OCI-LY1 (cell line): ENCODE data around the gene GLI3.

ENCODE experiments used
- H2AFZ ChIP-seq: fragments of 200-600 bp; sonication (generic), shearing (Covaris generic); 2 replicates; pipeline ENCODE4 v1.6.0; 2014; ENCODE audit warnings: antibody characterized with exemption, mild to moderate bottlenecking, low read length
- H3F3A ChIP-seq: fragments of 200-600 bp; sonication (generic), shearing (Covaris generic); 2 replicates; pipeline ENCODE4 v1.6.0; 2014; ENCODE audit warnings: mild to moderate bottlenecking, antibody characterized with exemption, low read length, moderate library complexity; ENCODE audit not compliant: insufficient read depth
- H3K27ac ChIP-seq: fragments of 200-600 bp; sonication (generic); 2 replicates; pipeline ENCODE4 v1.5.1; 2014; ENCODE audit warnings: low read length, mixed run types, mild to moderate bottlenecking, low read depth; ENCODE audit not compliant: poor library complexity, severe bottlenecking
- H3K27me3 ChIP-seq: fragments of 200-600 bp; sonication (generic); 2 replicates; pipeline ENCODE4 v1.6.0; 2014; ENCODE audit warnings: antibody characterized with exemption, mild to moderate bottlenecking, low read length, moderate library complexity; ENCODE audit not compliant: insufficient read depth
- H3K36me3 ChIP-seq: fragments of 200-600 bp; sonication (generic); 2 replicates; pipeline ENCODE4 v1.6.1; 2014; ENCODE audit warnings: mild to moderate bottlenecking, antibody characterized with exemption, low read length, moderate library complexity, mixed read lengths; ENCODE audit not compliant: insufficient read depth
- H3K4me1 ChIP-seq: fragments of 200-600 bp; sonication (generic); 2 replicates; pipeline ENCODE4 v1.5.1; 2014; ENCODE audit warnings: mild to moderate bottlenecking, low read length, moderate library complexity; ENCODE audit not compliant: insufficient read depth, severe bottlenecking
- H3K4me2 ChIP-seq: fragments of 200-600 bp; sonication (generic), shearing (Covaris generic); 2 replicates; pipeline ENCODE4 v1.6.1; 2014; ENCODE audit warnings: low read length
- H3K4me3 ChIP-seq: fragments of 200-600 bp; sonication (generic); 2 replicates; pipeline ENCODE4 v1.5.1; 2014; ENCODE audit warnings: low read length, low read depth, mild to moderate bottlenecking, mixed read lengths; ENCODE audit not compliant: poor library complexity, severe bottlenecking
- H3K79me2 ChIP-seq: fragments of 200-600 bp; shearing (Covaris generic); 2 replicates; pipeline ENCODE4 v1.6.1; 2016; ENCODE audit warnings: mixed run types, low read length, mixed read lengths; ENCODE audit not compliant: insufficient read depth
- H3K9ac ChIP-seq: fragments of 200-600 bp; sonication (generic), shearing (Covaris generic); 2 replicates; pipeline ENCODE4 v1.6.1; 2014; ENCODE audit warnings: mild to moderate bottlenecking, low read length, mixed read lengths
- H3K9me2 ChIP-seq: fragments of 200-600 bp; sonication (generic), shearing (Covaris generic); 2 replicates; pipeline ENCODE4 v1.6.1; 2014; ENCODE audit warnings: low read depth, mild to moderate bottlenecking, low read length, mixed read lengths
- H3K9me3 ChIP-seq: fragments of 200-600 bp; shearing (Covaris generic); 2 replicates; pipeline ENCODE4 v1.6.1; 2014; ENCODE audit warnings: low read length, mixed read lengths
- H4K20me1 ChIP-seq: fragments of 200-600 bp; sonication (generic), shearing (Covaris generic); 2 replicates; pipeline ENCODE4 v1.6.0; 2016; ENCODE audit warnings: mild to moderate bottlenecking, low read length; ENCODE audit not compliant: insufficient read depth
- CTCF ChIP-seq: fragments of 200-600 bp; sonication (generic), shearing (Covaris generic); IDR thresholded peaks from 2 replicates; pipeline ENCODE4 v1.5.1; 2017; ENCODE audit warnings: mild to moderate bottlenecking, antibody characterized with exemption, low read length, moderate library complexity, mixed read lengths
- EZH2 ChIP-seq: fragments of 200-600 bp; sonication (generic), shearing (Covaris generic); IDR thresholded peaks from 2 replicates; pipeline ENCODE4 v1.8.0; 2017; ENCODE audit warnings: borderline replicate concordance, mixed run types, mild to moderate bottlenecking, antibody characterized with exemption, low read length, moderate library complexity, mixed read lengths

GLI3 gene

DNA sequence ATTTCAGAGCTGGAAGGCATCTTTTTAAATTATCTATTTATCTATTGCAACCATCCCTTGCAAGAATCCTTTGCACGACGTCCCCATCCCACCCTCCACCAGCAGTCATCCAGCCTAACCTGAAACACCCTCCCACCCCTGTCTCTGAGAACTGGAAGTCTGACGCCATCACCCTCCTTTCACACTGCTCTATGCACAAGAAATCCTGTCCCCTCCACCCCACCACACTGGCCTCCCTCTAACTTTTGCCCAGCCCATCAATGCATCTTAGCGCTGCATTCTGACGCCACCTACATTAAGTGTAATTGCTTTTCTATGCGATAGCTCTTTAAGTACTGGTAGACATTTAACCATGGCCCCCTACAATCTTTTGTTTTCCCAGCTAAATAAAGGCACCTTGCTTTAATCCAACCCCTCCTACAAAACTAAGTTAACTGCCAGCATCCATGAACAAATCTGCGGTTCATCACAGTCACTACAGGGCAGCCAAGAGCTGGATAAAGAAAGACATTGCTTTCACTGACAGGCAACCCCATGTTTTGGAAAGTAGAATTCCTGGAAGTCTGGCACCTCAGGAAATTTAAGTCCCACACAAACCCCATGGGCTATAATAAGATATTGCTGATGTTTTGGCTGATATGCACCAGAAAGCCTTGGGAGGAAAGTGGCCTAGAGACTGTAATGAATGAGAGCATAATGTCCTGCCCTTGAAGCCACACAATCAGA, 128.0 kb downstream of the GLI3 start:
- H3K9me3 ChIP-seq, result no peaks in the 10 kb centered on the region
- H3K9ac ChIP-seq, result no peak overlapping the region
- H2AFZ ChIP-seq, result no peak overlapping the region
- H3K36me3 ChIP-seq, result no peaks in the 10 kb centered on the region
- H3K4me3 ChIP-seq, result no peak overlapping the region
- TF ChIP-seq EZH2 (no peak), CTCF (no peak)
- H3K27ac ChIP-seq, result no peak overlapping the region
- H3K27me3 ChIP-seq, result no peaks in the 10 kb centered on the region
- H3K79me2 ChIP-seq, result no peaks in the 10 kb centered on the region
- no peaks in the 10 kb centered on the region for H3K4me1 ChIP-seq
- H3F3A ChIP-seq, result no peaks in the 10 kb centered on the region
- H4K20me1 ChIP-seq, result no peaks in the 10 kb centered on the region
- H3K4me2 ChIP-seq, result no peak overlapping the region
- no peaks in the 10 kb centered on the region for H3K9me2 ChIP-seq

GRCh38 chr7:42107484-42108240, 129.3 kb downstream of the GLI3 start:
- no peaks in the 10 kb centered on the region for H3F3A ChIP-seq
- TF ChIP-seq CTCF (no peak), EZH2 (no peak)
- no peaks in the 10 kb centered on the region for H4K20me1 ChIP-seq
- no peaks in the 10 kb centered on the region for H3K9me2 ChIP-seq
- H3K27ac ChIP-seq, result no peak overlapping the region
- no peaks in the 10 kb centered on the region for H3K36me3 ChIP-seq
- H2AFZ ChIP-seq, result no peak overlapping the region
- H3K4me2 ChIP-seq, result no peak overlapping the region
- no peaks in the 10 kb centered on the region for H3K79me2 ChIP-seq
- H3K4me3 ChIP-seq, result no peak overlapping the region
- no peaks in the 10 kb centered on the region for H3K4me1 ChIP-seq
- no peaks in the 10 kb centered on the region for H3K27me3 ChIP-seq
- no peaks in the 10 kb centered on the region for H3K9me3 ChIP-seq
- no peak overlapping the region for H3K9ac ChIP-seq

GRCh38 chr7:42106562-42106961, 130.4 kb downstream of the GLI3 start:
- H3K36me3 ChIP-seq, result no peaks in the 10 kb centered on the region
- no peaks in the 10 kb centered on the region for H3K79me2 ChIP-seq
- TF ChIP-seq CTCF, result no peak
- TF ChIP-seq EZH2, result no peak
- H3F3A ChIP-seq, result no peaks in the 10 kb centered on the region
- no peak overlapping the region for H3K27ac ChIP-seq
- no peaks in the 10 kb centered on the region for H3K27me3 ChIP-seq
- H4K20me1 ChIP-seq, result no peaks in the 10 kb centered on the region
- H3K9ac ChIP-seq, result no peak overlapping the region
- no peaks in the 10 kb centered on the region for H3K4me1 ChIP-seq
- H3K4me2 ChIP-seq, result no peak overlapping the region
- no peaks in the 10 kb centered on the region for H3K9me2 ChIP-seq
- no peak overlapping the region for H2AFZ ChIP-seq
- no peak overlapping the region for H3K4me3 ChIP-seq
- H3K9me3 ChIP-seq, result no peaks in the 10 kb centered on the region
